Mesenchymal stem cell (in vitro differentiated cells and primary cell): ENCODE results near the gene ELP5. TPM values are rescaled to one million over a fixed set of nuclear protein-coding genes. Genes with fewer than 3 reads are reported as not detected.
A peak's percentile ranks its signal among the peaks of the same experiment; 100 is the strongest.

Source experiments
- DNase-seq: peaks from one replicate; pipeline ENCODE4 v3.0.0-alpha.2; 2013
- H2AFZ ChIP-seq: one replicate; pipeline ENCODE4 v1.6.1; 2013; ENCODE audit warnings: low read depth, mild to moderate bottlenecking, control low read depth, inconsistent platforms, low read length, moderate library complexity
- H2AK5ac ChIP-seq: 2 replicates; pipeline ENCODE4 v1.6.1; 2013; ENCODE audit warnings: low read length, moderate library complexity, mild to moderate bottlenecking, inconsistent platforms; ENCODE audit not compliant: severe bottlenecking
- H2BK120ac ChIP-seq: one replicate; pipeline ENCODE4 v1.6.1; 2013; ENCODE audit warnings: low read depth, mild to moderate bottlenecking, inconsistent platforms, low read length, moderate library complexity
- H2BK12ac ChIP-seq, 2 experiments: one replicate each; pipeline ENCODE4 v1.6.1; 2013; ENCODE audit warnings: inconsistent platforms in 2 of 2, low read length in 2 of 2, mild to moderate bottlenecking in 2 of 2, moderate library complexity in 2 of 2, control low read depth in 1 of 2
- H2BK15ac ChIP-seq: one replicate; pipeline ENCODE4 v1.6.1; 2013; ENCODE audit warnings: mild to moderate bottlenecking, low read depth, inconsistent platforms; ENCODE audit not compliant: poor library complexity, severe bottlenecking
- H2BK5ac ChIP-seq: 2 replicates; pipeline ENCODE4 v1.6.1; 2013; ENCODE audit warnings: low read depth, mild to moderate bottlenecking, low read length, control low read depth, inconsistent platforms; ENCODE audit not compliant: poor library complexity, severe bottlenecking
- H3K14ac ChIP-seq, 2 experiments: one replicate each; pipeline ENCODE4 v1.6.1; 2013; ENCODE audit warnings: inconsistent platforms in 2 of 2, low read length in 2 of 2, control low read depth in 1 of 2, mild to moderate bottlenecking in 1 of 2, moderate library complexity in 1 of 2
- H3K18ac ChIP-seq, 2 experiments: one replicate each; pipeline ENCODE4 v1.6.1; 2013; ENCODE audit warnings: inconsistent platforms in 2 of 2, low read length in 2 of 2, control low read depth in 1 of 2, low read depth in 1 of 2, mild to moderate bottlenecking in 1 of 2
- H3K23ac ChIP-seq, 2 experiments: one replicate each; pipeline ENCODE4 v1.6.1; 2013; ENCODE audit warnings: inconsistent platforms in 2 of 2, low read length in 2 of 2, mild to moderate bottlenecking in 2 of 2, moderate library complexity in 2 of 2, control low read depth in 1 of 2
- H3K27ac ChIP-seq: 2 replicates; pipeline ENCODE4 v1.5.1; 2013; ENCODE audit warnings: mild to moderate bottlenecking, moderate library complexity, low read length, control low read depth, inconsistent platforms; ENCODE audit not compliant: poor library complexity, severe bottlenecking
- H3K27me3 ChIP-seq, 2 experiments: 2 replicates each; pipeline versions ENCODE4 v1.6.1 to v1.7.0; 2013; ENCODE audit warnings: low read length in 2 of 2, mild to moderate bottlenecking in 2 of 2, moderate library complexity in 2 of 2, control low read depth in 1 of 2, inconsistent platforms in 1 of 2; ENCODE audit not compliant: control insufficient read depth in 1 of 2, insufficient read depth in 1 of 2
- H3K36me3 ChIP-seq, 2 experiments: 2 replicates each; pipeline versions ENCODE4 v1.6.1 to v1.7.0; 2013; ENCODE audit warnings: low read length in 2 of 2, control low read depth in 1 of 2, inconsistent platforms in 1 of 2, low read depth in 1 of 2, mild to moderate bottlenecking in 1 of 2; ENCODE audit not compliant: insufficient read depth in 2 of 2, control insufficient read depth in 1 of 2
- H3K4ac ChIP-seq, 2 experiments: one replicate each; pipeline ENCODE4 v1.6.1; 2013; ENCODE audit warnings: inconsistent platforms in 2 of 2, low read length in 2 of 2, mild to moderate bottlenecking in 2 of 2, moderate library complexity in 2 of 2, control low read depth in 1 of 2, low read depth in 1 of 2
- H3K4me1 ChIP-seq: 2 replicates; pipeline ENCODE4 v1.6.1; 2013; ENCODE audit warnings: low read depth, low read length, control low read depth; ENCODE audit not compliant: control insufficient read depth, insufficient read depth
- H3K4me2 ChIP-seq: 2 replicates; pipeline ENCODE4 v1.6.1; 2013; ENCODE audit warnings: low read length, mild to moderate bottlenecking, inconsistent platforms; ENCODE audit not compliant: poor library complexity, severe bottlenecking
- H3K4me3 ChIP-seq, 2 experiments: 2 replicates each; pipeline versions ENCODE4 v1.5.1 to v1.7.0; 2013; ENCODE audit warnings: low read length in 2 of 2, mild to moderate bottlenecking in 2 of 2, control low read depth in 1 of 2, low read depth in 1 of 2; ENCODE audit not compliant: insufficient read depth in 1 of 2
- H3K79me1 ChIP-seq: replicated peaks from 2 replicates; pipeline ENCODE4 v1.6.1; 2013; ENCODE audit warnings: mild to moderate bottlenecking, control low read depth, low read length, inconsistent platforms; ENCODE audit not compliant: poor library complexity, severe bottlenecking
- H3K9ac ChIP-seq: 2 replicates; pipeline ENCODE4 v1.7.0; 2013; ENCODE audit warnings: mild to moderate bottlenecking, low read length, moderate library complexity
- H3K9me3 ChIP-seq: 2 replicates; pipeline ENCODE4 v1.7.0; 2013; ENCODE audit warnings: mild to moderate bottlenecking, low read length; ENCODE audit not compliant: control insufficient read depth
- H4K8ac ChIP-seq: one replicate; pipeline ENCODE4 v1.6.1; 2013; ENCODE audit warnings: inconsistent platforms, mild to moderate bottlenecking, low read length, moderate library complexity
- H4K91ac ChIP-seq: one replicate; pipeline ENCODE4 v1.6.1; 2013; ENCODE audit warnings: mild to moderate bottlenecking, low read length, inconsistent platforms
- WGBS: methylation state at CpG from one replicate; pipeline ENCODE4 v1.1.7; 2013; ENCODE audit warnings: mixed read lengths; 5-methylcytosine and 5-hydroxymethylcytosine counted together
- polyA plus RNA-seq, 2 experiments: library from polyadenylated mRNA; stranded (reverse); fragments of 200-250 nt; gene quantifications; one replicate each; pipeline ENCODE4 v1.2.3, GENCODE V29; 2013

Gene ELP5
- 36.8 TPM for polyA plus RNA-seq (2013, experiment 1 of 2)
- 39.0 TPM for polyA plus RNA-seq (2013, experiment 2 of 2)

GRCh38 chr17:7252176-7253043 is at the start of gene ELP5:
ELP5 (plus strand) TSS chr17:7252215; CDS start chr17:7252551, 336 bp downstream.
- H2AK5ac ChIP-seq, result no peak within 1 kb of the TSS
- peak within 1 kb of the TSS; percentile 95 to 98 for H3K18ac ChIP-seq
- H2BK5ac ChIP-seq, result peak within 1 kb of the TSS; percentile 97
- peaks cover 25 to 33% of the 10 kb centered on the region in 2 experiments for H3K36me3 ChIP-seq
- H3K79me1 ChIP-seq, result peaks cover 14% of the 10 kb centered on the region
- 4% methylated on average over 43 of the region's 55 CpGs for WGBS
- peak within 1 kb of the TSS; percentile 97 for H3K9ac ChIP-seq
- H3K14ac ChIP-seq, result peak within 1 kb of the TSS in 1 of 2 experiments; percentile 93
- peak within 1 kb of the TSS; percentile 96 for H4K8ac ChIP-seq
- peak within 1 kb of the TSS; percentile 99 for H3K27ac ChIP-seq
- peak within 1 kb of the TSS; percentile 90 for H3K4me3 ChIP-seq
- peak within 1 kb of the TSS; percentile 92 for H2BK15ac ChIP-seq
- peak within 1 kb of the TSS; percentile 93 for H3K4me2 ChIP-seq
- peak within 1 kb of the TSS; percentile 97 for H4K91ac ChIP-seq
- peaks cover 15% of the 10 kb centered on the region for H3K4me1 ChIP-seq
- DNase-seq, result peak; percentile 97
- peak within 1 kb of the TSS; percentile 91 for H2AFZ ChIP-seq
- peak within 1 kb of the TSS in 1 of 2 experiments; percentile 65 for H2BK12ac ChIP-seq
- H2BK120ac ChIP-seq, result peak within 1 kb of the TSS; percentile 96
- H3K9me3 ChIP-seq, result no peaks in the 10 kb centered on the region
- H3K27me3 ChIP-seq, result no peaks in the 10 kb centered on the region
- peak within 1 kb of the TSS; percentile 73 to 97 for H3K4ac ChIP-seq
- peak within 1 kb of the TSS in 1 of 2 experiments; percentile 72 for H3K23ac ChIP-seq

DNA sequence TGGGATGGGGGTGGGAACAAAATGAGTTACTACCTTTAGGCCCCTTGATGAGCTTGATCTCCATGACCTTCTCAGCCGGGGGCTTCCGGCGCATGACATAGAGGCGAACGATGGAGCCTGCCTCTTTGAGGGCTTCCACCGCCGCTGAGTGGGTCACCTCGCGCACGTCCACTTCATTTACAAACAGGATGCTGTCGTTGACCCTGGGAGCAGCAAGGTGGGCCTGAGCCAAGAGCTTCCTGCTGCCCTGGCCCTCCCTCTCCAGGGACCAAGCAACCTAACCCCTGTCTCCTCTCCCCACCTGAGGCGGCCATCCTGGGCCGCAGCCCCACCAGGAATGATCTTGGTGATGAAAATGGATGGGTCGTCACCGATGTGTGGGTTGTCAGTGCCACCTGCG is 48.6 kb upstream of the ELP5 start:
- Histone ChIP-seq H2BK12ac (no peak overlapping the region), H3K4me2 (no peak overlapping the region), H2AK5ac (no peak overlapping the region), H3K9ac (no peak overlapping the region), H3K27me3 (no peaks in the 10 kb centered on the region), H2BK15ac (no peak overlapping the region), H3K4me1 (peaks cover 24% of the 10 kb centered on the region), H3K4me3 (no peak overlapping the region), H3K4ac (no peak overlapping the region), H3K23ac (no peak overlapping the region), H4K91ac (no peak overlapping the region), H3K36me3 (peaks cover 43 to 46% of the 10 kb centered on the region in 2 experiments), H3K9me3 (no peaks in the 10 kb centered on the region), H2BK5ac (no peak overlapping the region), H2BK120ac (no peak overlapping the region), H3K14ac (no peak overlapping the region), H4K8ac (no peak overlapping the region), H2AFZ (no peak overlapping the region), H3K18ac (no peak overlapping the region), H3K79me1 (peaks cover 37% of the 10 kb centered on the region), H3K27ac (no peak overlapping the region)
- DNase-seq, result no peak
- 91% methylated on average over 16 of the region's 16 CpGs for WGBS

DNA sequence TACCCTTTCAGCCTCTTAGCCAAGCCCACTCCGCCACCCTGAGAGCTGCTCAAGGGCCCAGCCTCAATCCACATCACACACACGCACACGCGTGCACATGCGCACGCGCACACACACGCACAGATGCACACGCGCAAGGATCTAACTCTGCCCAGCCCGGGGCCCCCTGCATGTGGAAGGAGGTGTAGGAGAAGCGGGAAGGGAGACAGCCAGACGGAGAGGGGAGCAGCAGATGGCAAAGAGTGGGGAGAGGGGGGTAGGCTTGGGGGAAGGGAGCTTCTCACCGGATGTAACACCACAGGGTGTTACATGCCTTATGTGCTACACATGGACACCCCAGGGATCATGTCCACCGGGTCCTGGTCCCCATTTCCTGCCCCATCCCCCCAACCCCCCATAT is 47.7 kb upstream of the ELP5 start:
- Histone ChIP-seq H3K4me2 (peak overlapping the region; percentile 47), H4K91ac (peak overlapping the region; percentile 25), H2BK5ac (no peak overlapping the region), H3K36me3 (peaks cover 39 to 53% of the 10 kb centered on the region in 2 experiments), H3K4me3 (peak overlapping the region; percentile 48 to 80), H3K9me3 (no peaks in the 10 kb centered on the region), H2BK120ac (peak overlapping the region; percentile 24), H3K18ac (peak overlapping the region in 1 of 2 experiments; percentile 11), H3K27ac (no peak overlapping the region), H2BK15ac (no peak overlapping the region), H2AFZ (no peak overlapping the region), H3K23ac (no peak overlapping the region), H3K4ac (no peak overlapping the region), H3K27me3 (no peaks in the 10 kb centered on the region), H3K9ac (peak overlapping the region; percentile 88), H3K79me1 (peaks cover 44% of the 10 kb centered on the region), H3K4me1 (peaks cover 24% of the 10 kb centered on the region), H2AK5ac (peak overlapping the region; percentile 13), H4K8ac (peak overlapping the region; percentile 19), H3K14ac (no peak overlapping the region), H2BK12ac (no peak overlapping the region)
- 77% methylated on average over 8 of the region's 15 CpGs for WGBS
- DNase-seq, result no peak

- Histone ChIP-seq H3K23ac (no peak overlapping the region), H3K79me1 (peaks cover 45% of the 10 kb centered on the region), H2BK15ac (no peak overlapping the region), H3K4me1 (peaks cover 24% of the 10 kb centered on the region), H4K8ac (peak overlapping the region; percentile 21), H3K9ac (peak overlapping the region; percentile 88), H2AFZ (peak overlapping the region; percentile 60), H2BK12ac (no peak overlapping the region), H2AK5ac (no peak overlapping the region), H3K9me3 (no peaks in the 10 kb centered on the region), H2BK120ac (peak overlapping the region; percentile 24), H3K4me3 (peak overlapping the region; percentile 48 to 80), H4K91ac (no peak overlapping the region), H2BK5ac (no peak overlapping the region), H3K18ac (peak overlapping the region; percentile 2 to 91), H3K27me3 (no peaks in the 10 kb centered on the region), H3K36me3 (peaks cover 35 to 56% of the 10 kb centered on the region in 2 experiments), H3K4ac (no peak overlapping the region), H3K14ac (peak overlapping the region in 1 of 2 experiments; percentile 78), H3K4me2 (peak overlapping the region; percentile 47), H3K27ac (peak overlapping the region; percentile 53)
- WGBS, result 31% methylated on average over 34 of the region's 34 CpGs
- DNase-seq, result peak; percentile 93
Observed at GRCh38 chr17:7204828-7205461, 47.1 kb upstream of the ELP5 start.
